ENCODE results near the gene SCYGR1.
A peak's percentile ranks its signal among the peaks of the same experiment; 100 is the strongest.

Gene SCYGR1

GRCh38 chr2:227363756-227364155 lies 24.0 kb downstream of the SCYGR1 start:
- no peak for DNase-seq (ENCODE audit: low read depth)
- no peak overlapping the region for H3K4me3 ChIP-seq (replicated peaks; ENCODE audit: low read depth, low read length)
- TF ChIP-seq CTCF (IDR thresholded peaks at IDR 0.05; ENCODE audit: low read length, missing control alignments) = peak; percentile 18

DNA sequence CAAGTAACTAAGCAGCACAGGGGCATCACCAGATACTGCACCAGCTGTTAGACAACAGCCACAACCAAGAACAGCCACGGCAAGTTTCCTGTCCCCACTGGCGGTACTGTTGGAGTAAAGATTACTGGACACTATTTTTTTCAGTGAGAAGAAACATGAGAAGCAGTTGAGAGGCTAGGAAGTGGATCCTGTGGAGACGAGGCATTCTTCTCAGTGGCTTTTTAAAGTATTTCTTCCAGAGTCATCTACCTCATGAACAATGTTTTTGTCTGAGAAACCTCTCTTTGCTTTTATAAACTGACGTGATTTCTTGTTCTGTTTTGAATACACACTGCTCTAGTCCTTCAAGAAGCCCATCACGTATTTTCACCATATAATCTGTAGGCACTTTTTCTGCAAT lies 27.4 kb downstream of the SCYGR1 start:
- H3K4me3 ChIP-seq (replicated peaks; ENCODE audit: low read depth, low read length) = no peak overlapping the region
- no peak for TF ChIP-seq CTCF (IDR thresholded peaks at IDR 0.05; ENCODE audit: low read length, missing control alignments)
- no peak for DNase-seq (ENCODE audit: low read depth)

- H3K4me3 ChIP-seq (replicated peaks; ENCODE audit: low read depth, low read length) = no peak overlapping the region
- no peak for TF ChIP-seq CTCF (IDR thresholded peaks at IDR 0.05; ENCODE audit: low read length, missing control alignments)
- no peak for DNase-seq (ENCODE audit: low read depth)
Measured at GRCh38 chr2:227351639-227352038, 36.1 kb downstream of the SCYGR1 start.

- no peak for TF ChIP-seq CTCF (IDR thresholded peaks at IDR 0.05; ENCODE audit: low read length, missing control alignments)
- no peak for DNase-seq (ENCODE audit: low read depth)
- H3K4me3 ChIP-seq (replicated peaks; ENCODE audit: low read depth, low read length) = no peak overlapping the region
Measured at GRCh38 chr2:227349989-227350612, 37.6 kb downstream of the SCYGR1 start.

- TF ChIP-seq CTCF (IDR thresholded peaks at IDR 0.05; ENCODE audit: low read length, missing control alignments) = no peak
- H3K4me3 ChIP-seq (replicated peaks; ENCODE audit: low read depth, low read length) = no peak overlapping the region
- no peak for DNase-seq (ENCODE audit: low read depth)
Measured at GRCh38 chr2:227348324-227348723, 39.4 kb downstream of the SCYGR1 start.

- no peak for TF ChIP-seq CTCF (IDR thresholded peaks at IDR 0.05; ENCODE audit: low read length, missing control alignments)
- DNase-seq (ENCODE audit: low read depth) = no peak
- no peak overlapping the region for H3K4me3 ChIP-seq (replicated peaks; ENCODE audit: low read depth, low read length)
Measured at GRCh38 chr2:227347117-227347516, 40.6 kb downstream of the SCYGR1 start.

GRCh38 chr2:227344231-227344630 lies 43.5 kb downstream of the SCYGR1 start:
- DNase-seq (ENCODE audit: low read depth) = no peak
- H3K4me3 ChIP-seq (replicated peaks; ENCODE audit: low read depth, low read length) = no peak overlapping the region
- TF ChIP-seq CTCF (IDR thresholded peaks at IDR 0.05; ENCODE audit: low read length, missing control alignments) = no peak

Measured in fibroblast of pulmonary artery (primary cell).